Kidney tubule cell (primary cell): ENCODE measurements around the gene FBF1.
"Not testable (repeated sequence)": the region's sequence is repeated elsewhere in the genome, so short reads cannot be mapped to it uniquely, and the experiment has no call there.

ENCODE experiments used
- DNase-seq: peaks from one replicate; pipeline ENCODE4 v3.0.0-alpha.2; 2018; ENCODE audit warnings: low spot score

The FBF1 gene

GRCh38 chr17:75896415-75897159, 44.3 kb downstream of the FBF1 start, which contains the start of gene TRIM65:
Gene TRIM65, minus strand, starts transcription at chr17:75896951. Its CDS starts 14 bp downstream, at chr17:75896937.
- peak; percentile 87 for DNase-seq

- DNase-seq: peak; percentile 30
These were observed 45.3 kb downstream of the FBF1 start for GRCh38 chr17:75895370-75896155.

GRCh38 chr17:75894049-75894733, 46.7 kb downstream of the FBF1 start:
- DNase-seq: no peak

- DNase-seq: no peak
These were observed 47.4 kb downstream of the FBF1 start for GRCh38 chr17:75893305-75894048.

- no peak for DNase-seq
These were observed 48.2 kb downstream of the FBF1 start for GRCh38 chr17:75892556-75893224.

GRCh38 chr17:75891605-75892555, 49.0 kb downstream of the FBF1 start:
- no peak for DNase-seq

- no peak for DNase-seq
These were observed 49.7 kb downstream of the FBF1 start for GRCh38 chr17:75891022-75891604.

- peak; percentile 31 for DNase-seq
These were observed 51.4 kb downstream of the FBF1 start for GRCh38 chr17:75889454-75889853.

GRCh38 chr17:75888484-75888883, 52.4 kb downstream of the FBF1 start:
- no peak for DNase-seq

GRCh38 chr17:75885860-75886259, 55.0 kb downstream of the FBF1 start:
- DNase-seq: not testable (repeated sequence)

GRCh38 chr17:75885431-75885830, 55.4 kb downstream of the FBF1 start:
- no peak for DNase-seq

- no peak for DNase-seq
These were observed 59.0 kb downstream of the FBF1 start for GRCh38 chr17:75881678-75882454.

- no peak for DNase-seq
These were observed 60.6 kb downstream of the FBF1 start for GRCh38 chr17:75880266-75880665.

- DNase-seq: peak; percentile 75
These were observed 62.5 kb downstream of the FBF1 start, which contains the start of gene TRIM47 for GRCh38 chr17:75878174-75878998. Gene TRIM47, minus strand, starts transcription at chr17:75878581. Its CDS starts 33 bp downstream, at chr17:75878548.

- peak; percentile 79 for DNase-seq
These were observed 63.1 kb downstream of the FBF1 start for GRCh38 chr17:75877752-75878173.

- peak; percentile 97 for DNase-seq
These were observed 63.7 kb downstream of the FBF1 start for GRCh38 chr17:75876938-75877751.
